ENCODE data around the gene KCNQ1. TPM values are rescaled to one million over a fixed set of nuclear protein-coding genes. Genes with fewer than 3 reads are reported as not detected.
A peak's percentile ranks its signal among the peaks of the same experiment; 100 is the strongest.

KCNQ1 gene
- total RNA-seq, 1 donor from 2014 or later = 0.16 TPM

DNA sequence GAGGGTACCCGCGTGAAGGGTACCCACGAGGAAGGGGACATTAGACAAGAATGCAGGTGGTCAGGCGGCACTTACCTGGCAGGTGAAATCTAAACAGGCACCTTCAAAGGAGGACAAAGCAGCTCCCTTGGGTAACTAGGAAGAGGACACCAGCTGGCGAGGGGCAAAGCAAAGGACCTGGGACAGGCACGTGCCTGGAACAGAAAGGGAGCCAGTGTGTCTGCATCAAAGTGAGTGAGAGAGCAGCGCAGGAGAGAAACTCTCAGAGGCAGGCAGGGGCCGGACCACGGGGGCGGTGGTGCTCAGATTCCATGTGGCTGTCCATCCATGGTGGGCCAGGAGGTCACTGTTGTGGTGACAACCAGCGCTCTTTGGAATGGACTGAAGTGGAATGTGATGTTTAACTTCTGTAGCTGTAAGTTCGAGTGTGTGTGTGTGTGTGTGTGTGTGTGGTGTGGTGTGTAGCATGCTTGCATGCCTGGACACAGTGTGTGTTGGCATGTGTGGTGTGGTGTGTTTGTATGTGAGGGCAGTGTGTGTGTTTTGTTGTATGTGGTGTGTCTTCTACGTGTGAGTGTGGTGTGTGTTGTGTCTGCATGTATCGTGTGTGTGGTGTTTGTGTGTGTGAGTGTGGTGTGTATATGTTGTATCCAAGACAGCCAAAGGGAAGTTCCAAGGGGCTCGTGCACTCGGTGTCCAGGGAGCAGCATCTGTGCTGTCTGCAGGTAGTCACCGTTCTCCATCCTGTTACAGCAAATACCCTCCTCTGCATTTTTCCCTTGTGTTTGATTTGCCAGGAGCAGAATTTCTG is 354.3 kb downstream of the KCNQ1 start:
- H3K27ac Mint-ChIP-seq (ENCODE audit: unreplicated experiment) = no peak overlapping the region

DNA sequence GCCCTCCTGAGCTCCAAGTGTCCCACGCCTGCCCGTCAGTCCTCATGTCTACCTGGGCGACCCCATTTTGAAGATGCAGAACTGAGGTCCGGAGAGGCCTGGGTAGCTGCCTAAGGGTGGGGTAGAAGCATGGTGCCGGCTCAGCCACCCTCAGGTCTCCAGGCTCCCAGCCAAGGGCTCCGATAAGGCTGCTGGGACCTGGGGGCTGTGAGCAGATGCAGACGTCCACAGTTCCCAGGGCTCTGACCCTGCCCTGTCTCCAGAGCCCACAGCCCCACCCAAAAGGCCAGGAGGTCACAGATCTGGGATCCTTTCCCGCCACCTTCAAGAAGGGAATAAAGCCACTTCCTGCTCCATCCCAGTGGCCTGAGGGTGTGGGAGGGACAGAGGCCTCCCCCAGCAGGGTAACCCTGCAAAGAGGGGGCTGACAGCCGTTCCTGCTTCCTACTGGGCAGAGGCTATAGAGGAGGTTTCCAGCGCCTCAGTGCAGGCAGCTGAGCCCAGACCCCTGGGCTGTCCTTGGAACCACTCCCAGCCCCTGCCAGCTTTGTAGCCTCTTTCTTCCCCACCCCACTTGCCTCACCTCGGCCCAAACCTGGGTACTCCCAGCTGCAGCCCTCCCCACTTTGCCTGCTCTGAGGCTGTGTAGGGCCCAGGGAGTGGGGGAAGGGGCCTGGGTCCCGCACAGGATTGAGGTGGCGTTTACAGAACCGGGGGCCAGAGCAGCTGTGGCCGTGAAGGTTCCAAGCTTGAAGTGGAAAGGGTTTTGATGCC is 355.3 kb downstream of the KCNQ1 start:
- peaks cover 5% of the 10 kb centered on the region for H3K4me1 Mint-ChIP-seq (ENCODE audit: unreplicated experiment)
- H3K27ac Mint-ChIP-seq (ENCODE audit: unreplicated experiment) = no peak overlapping the region
- no peaks in the 10 kb centered on the region for H3K36me3 Mint-ChIP-seq (ENCODE audit: unreplicated experiment)
- H3K27me3 Mint-ChIP-seq (ENCODE audit: unreplicated experiment) = peaks cover 17% of the 10 kb centered on the region
- peak; percentile 77 for DNase-seq (ENCODE audit: extremely low spot score, unreplicated experiment)
- H3K4me3 Mint-ChIP-seq (ENCODE audit: unreplicated experiment) = no peak overlapping the region
- H3K9me3 Mint-ChIP-seq (ENCODE audit: unreplicated experiment) = peaks cover 9% of the 10 kb centered on the region
- TF ChIP-seq, protein P1, sequence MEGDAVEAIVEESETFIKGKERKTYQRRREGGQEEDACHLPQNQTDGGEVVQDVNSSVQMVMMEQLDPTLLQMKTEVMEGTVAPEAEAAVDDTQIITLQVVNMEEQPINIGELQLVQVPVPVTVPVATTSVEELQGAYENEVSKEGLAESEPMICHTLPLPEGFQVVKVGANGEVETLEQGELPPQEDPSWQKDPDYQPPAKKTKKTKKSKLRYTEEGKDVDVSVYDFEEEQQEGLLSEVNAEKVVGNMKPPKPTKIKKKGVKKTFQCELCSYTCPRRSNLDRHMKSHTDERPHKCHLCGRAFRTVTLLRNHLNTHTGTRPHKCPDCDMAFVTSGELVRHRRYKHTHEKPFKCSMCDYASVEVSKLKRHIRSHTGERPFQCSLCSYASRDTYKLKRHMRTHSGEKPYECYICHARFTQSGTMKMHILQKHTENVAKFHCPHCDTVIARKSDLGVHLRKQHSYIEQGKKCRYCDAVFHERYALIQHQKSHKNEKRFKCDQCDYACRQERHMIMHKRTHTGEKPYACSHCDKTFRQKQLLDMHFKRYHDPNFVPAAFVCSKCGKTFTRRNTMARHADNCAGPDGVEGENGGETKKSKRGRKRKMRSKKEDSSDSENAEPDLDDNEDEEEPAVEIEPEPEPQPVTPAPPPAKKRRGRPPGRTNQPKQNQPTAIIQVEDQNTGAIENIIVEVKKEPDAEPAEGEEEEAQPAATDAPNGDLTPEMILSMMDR (IDR thresholded peaks at IDR 0.05) = no peak

More for the DNA sequence above, 354.3 kb downstream of the KCNQ1 start:
- no peaks in the 10 kb centered on the region for H3K4me1 Mint-ChIP-seq (ENCODE audit: unreplicated experiment)
- H3K4me3 Mint-ChIP-seq (ENCODE audit: unreplicated experiment) = no peak overlapping the region
- H3K27me3 Mint-ChIP-seq (ENCODE audit: unreplicated experiment) = peaks cover 9% of the 10 kb centered on the region
- H3K36me3 Mint-ChIP-seq (ENCODE audit: unreplicated experiment) = no peaks in the 10 kb centered on the region
- DNase-seq (ENCODE audit: extremely low spot score, unreplicated experiment) = peak; percentile 68
- TF ChIP-seq, protein P1 (IDR thresholded peaks at IDR 0.05) = no peak
- H3K9me3 Mint-ChIP-seq (ENCODE audit: unreplicated experiment) = peaks cover 9% of the 10 kb centered on the region

DNA sequence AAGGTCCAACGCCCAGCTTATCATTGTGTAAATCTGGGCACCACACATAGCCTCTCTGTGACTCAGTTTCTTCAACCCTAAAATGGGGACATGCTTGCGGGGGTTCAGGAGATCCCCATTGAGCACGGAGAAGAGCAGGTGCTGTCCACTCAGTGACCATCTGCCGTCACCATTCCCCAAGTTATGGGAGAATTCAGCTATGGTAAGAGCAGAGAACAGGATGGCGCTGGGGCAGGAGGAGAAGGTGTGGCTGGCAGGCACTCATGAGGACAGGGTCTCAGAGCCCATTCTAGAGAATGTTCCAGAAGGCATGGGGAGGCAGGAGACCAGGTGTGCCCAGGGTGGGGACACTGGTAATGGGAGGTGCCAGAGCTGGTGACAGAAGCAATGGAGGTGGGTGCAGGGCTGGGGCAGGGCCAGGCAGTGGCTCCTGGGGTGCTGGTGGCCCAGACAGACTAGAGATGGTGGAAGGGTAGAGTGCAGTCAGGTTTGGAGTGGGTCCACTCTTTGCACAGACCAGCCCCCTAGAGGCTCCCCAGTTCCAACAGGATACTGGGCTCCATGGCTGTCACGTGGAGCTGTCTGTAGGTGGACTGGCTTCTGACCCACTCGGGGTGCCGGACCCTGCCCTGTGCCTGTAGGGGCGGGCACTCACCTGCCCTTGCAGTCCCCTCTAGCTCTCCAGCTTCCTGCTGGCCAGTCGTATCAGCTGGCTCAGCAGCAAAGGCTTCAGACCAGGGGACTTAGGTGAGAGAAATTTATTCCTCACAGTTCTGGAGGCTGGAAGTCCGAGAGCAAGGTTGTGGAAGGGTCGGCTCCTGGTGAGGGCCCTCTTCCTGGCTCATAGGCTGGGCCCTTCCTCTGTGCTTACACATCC is 356.1 kb downstream of the KCNQ1 start:
- Mint-ChIP-seq H3K4me1 (ENCODE audit: unreplicated experiment) (peaks cover 6% of the 10 kb centered on the region), H3K9me3 (ENCODE audit: unreplicated experiment) (peaks cover 9% of the 10 kb centered on the region), H3K36me3 (ENCODE audit: unreplicated experiment) (no peaks in the 10 kb centered on the region), H3K4me3 (ENCODE audit: unreplicated experiment) (no peak overlapping the region), H3K27ac (ENCODE audit: unreplicated experiment) (no peak overlapping the region), H3K27me3 (ENCODE audit: unreplicated experiment) (peaks cover 22% of the 10 kb centered on the region)
- DNase-seq (ENCODE audit: extremely low spot score, unreplicated experiment) = peak; percentile 76
- TF ChIP-seq, protein P1 (IDR thresholded peaks at IDR 0.05) = no peak

DNA sequence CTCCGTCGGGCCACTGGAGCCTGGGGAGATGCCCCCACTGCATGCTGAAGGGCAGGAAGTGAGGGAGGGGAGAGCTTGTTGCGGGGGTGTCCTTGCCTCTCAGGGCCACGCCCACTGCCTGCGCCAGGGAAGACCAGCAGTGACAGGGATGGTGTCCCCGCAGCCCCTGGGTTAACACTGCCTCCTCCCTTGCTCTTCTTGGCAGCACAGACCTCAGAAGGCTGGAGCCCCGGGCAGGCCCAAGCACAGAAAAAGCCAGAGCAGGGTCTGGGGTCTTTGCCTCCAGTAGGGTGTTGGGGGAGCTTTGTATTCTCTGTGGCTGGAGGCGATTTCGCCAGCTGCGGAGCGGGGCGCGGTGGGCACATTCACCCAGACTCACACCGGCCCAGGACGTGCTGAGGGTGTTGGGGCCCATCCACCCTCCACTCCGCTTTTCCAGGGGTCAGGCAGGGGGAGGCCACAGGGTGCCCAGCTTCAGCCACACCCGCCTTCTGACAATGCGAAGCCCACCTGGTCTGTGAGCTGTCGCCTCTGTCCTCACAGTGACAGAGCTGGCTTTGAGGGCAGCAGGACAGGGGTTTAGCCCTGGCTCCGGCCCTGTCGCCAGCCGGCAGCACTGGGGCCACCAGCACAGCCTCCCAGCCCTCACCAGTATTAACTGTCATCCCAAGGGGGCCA is 357.0 kb downstream of the KCNQ1 start:
- Mint-ChIP-seq H3K4me1 (ENCODE audit: unreplicated experiment) (peaks cover 6% of the 10 kb centered on the region), H3K27me3 (ENCODE audit: unreplicated experiment) (peaks cover 25% of the 10 kb centered on the region), H3K27ac (ENCODE audit: unreplicated experiment) (no peak overlapping the region), H3K4me3 (ENCODE audit: unreplicated experiment) (no peak overlapping the region), H3K9me3 (ENCODE audit: unreplicated experiment) (peaks cover 9% of the 10 kb centered on the region), H3K36me3 (ENCODE audit: unreplicated experiment) (no peaks in the 10 kb centered on the region)
- TF ChIP-seq, protein P1 (IDR thresholded peaks at IDR 0.05) = no peak
- no peak for DNase-seq (ENCODE audit: extremely low spot score, unreplicated experiment)

Measured in osteocyte (in vitro differentiated cells).